H9 (cell line): ENCODE measurements around the gene GTF3C5. TPM values are rescaled to one million over a fixed set of nuclear protein-coding genes. Genes with fewer than 3 reads are reported as not detected.
"Not testable (repeated sequence)": the region's sequence is repeated elsewhere in the genome, so short reads cannot be mapped to it uniquely, and the experiment has no call there.

Experiments used
- DNase-seq: peaks from one replicate; pipeline ENCODE4 v3.0.0-alpha.2; 2017
- H2AFZ ChIP-seq: one replicate; pipeline ENCODE4 v1.6.1; 2013; ENCODE audit warnings: mild to moderate bottlenecking, low read length, control low read depth, moderate library complexity
- H2AK5ac ChIP-seq: 2 replicates; pipeline ENCODE4 v1.6.1; 2013; ENCODE audit warnings: low read length, control low read depth, mixed read lengths; ENCODE audit not compliant: insufficient read length
- H2BK120ac ChIP-seq: one replicate; pipeline ENCODE4 v1.6.1; 2013; ENCODE audit warnings: low read depth, mild to moderate bottlenecking, low read length, control low read depth, inconsistent platforms; ENCODE audit not compliant: poor library complexity, severe bottlenecking
- H2BK12ac ChIP-seq: 2 replicates; pipeline ENCODE4 v1.6.1; 2013; ENCODE audit warnings: low read length, control low read depth, mixed read lengths, low read depth; ENCODE audit not compliant: insufficient read length
- H2BK15ac ChIP-seq: 2 replicates; pipeline ENCODE4 v1.6.1; 2013; ENCODE audit warnings: low read depth, low read length, control low read depth
- H2BK20ac ChIP-seq: one replicate; pipeline ENCODE4 v1.6.1; 2013; ENCODE audit warnings: low read depth, mild to moderate bottlenecking, low read length, control low read depth, inconsistent platforms; ENCODE audit not compliant: poor library complexity, severe bottlenecking
- H2BK5ac ChIP-seq: 2 replicates; pipeline ENCODE4 v1.6.1; 2013; ENCODE audit warnings: low read length, control low read depth, mixed read lengths; ENCODE audit not compliant: insufficient read length
- H3K14ac ChIP-seq: 2 replicates; pipeline ENCODE4 v1.6.1; 2013; ENCODE audit warnings: low read length, control low read depth; ENCODE audit not compliant: insufficient read depth
- H3K18ac ChIP-seq: 2 replicates; pipeline ENCODE4 v1.6.1; 2013; ENCODE audit warnings: low read depth, mild to moderate bottlenecking, mixed read lengths, low read length, control low read depth; ENCODE audit not compliant: insufficient read length
- H3K23ac ChIP-seq: 2 replicates; pipeline ENCODE4 v1.6.1; 2013; ENCODE audit warnings: low read length, control low read depth, mixed read lengths, low read depth; ENCODE audit not compliant: insufficient read length
- H3K23me2 ChIP-seq: 2 replicates; pipeline ENCODE4 v1.6.1; 2013; ENCODE audit warnings: low read depth, mild to moderate bottlenecking, mixed read lengths, low read length, control low read depth; ENCODE audit not compliant: insufficient read length, poor library complexity, severe bottlenecking
- H3K27ac ChIP-seq: 2 replicates; pipeline ENCODE4 v1.5.1; 2013; ENCODE audit warnings: low read length, control low read depth, mixed read lengths, low read depth; ENCODE audit not compliant: insufficient read length
- H3K27me3 ChIP-seq: 2 replicates; pipeline ENCODE4 v1.6.1; 2013; ENCODE audit warnings: low read length, control low read depth, inconsistent platforms; ENCODE audit not compliant: insufficient read depth
- H3K4ac ChIP-seq: 2 replicates; pipeline ENCODE4 v1.6.1; 2013; ENCODE audit warnings: low read depth, mild to moderate bottlenecking, control low read depth, inconsistent platforms, low read length, moderate library complexity
- H3K4me1 ChIP-seq: 2 replicates; pipeline ENCODE4 v1.6.1; 2013; ENCODE audit warnings: low read length, control low read depth, inconsistent platforms; ENCODE audit not compliant: insufficient read depth
- H3K4me2 ChIP-seq: 2 replicates; pipeline ENCODE4 v1.6.1; 2013; ENCODE audit warnings: low read length, control low read depth, mixed read lengths; ENCODE audit not compliant: insufficient read length, insufficient read depth
- H3K56ac ChIP-seq: 2 replicates; pipeline ENCODE4 v1.6.1; 2013; ENCODE audit warnings: low read depth, mild to moderate bottlenecking, mixed read lengths, low read length, control low read depth; ENCODE audit not compliant: insufficient read length
- H3K79me1 ChIP-seq: 2 replicates; pipeline ENCODE4 v1.6.1; 2013; ENCODE audit warnings: low read depth, mild to moderate bottlenecking, moderate library complexity, low read length, control low read depth, inconsistent platforms; ENCODE audit not compliant: insufficient read depth, poor library complexity, severe bottlenecking
- H3K79me2 ChIP-seq: 2 replicates; pipeline ENCODE4 v1.6.1; 2013; ENCODE audit warnings: low read length, control low read depth, inconsistent platforms; ENCODE audit not compliant: insufficient read depth
- H3K9ac ChIP-seq: 2 replicates; pipeline ENCODE4 v1.6.1; 2013; ENCODE audit warnings: low read length, control low read depth, mixed read lengths; ENCODE audit not compliant: insufficient read length; ENCODE audit errors: extremely low read depth
- H3K9me3 ChIP-seq: one replicate; pipeline ENCODE4 v1.6.1; 2013; ENCODE audit warnings: low read depth, low read length, inconsistent platforms; ENCODE audit not compliant: control insufficient read depth
- H3T11ph ChIP-seq: one replicate; pipeline ENCODE4 v1.6.1; 2013; ENCODE audit warnings: mild to moderate bottlenecking, low read length, control low read depth, inconsistent platforms
- H4K20me1 ChIP-seq: one replicate; pipeline ENCODE4 v1.6.1; 2013; ENCODE audit not compliant: control insufficient read depth, insufficient read length, insufficient read depth
- H4K5ac ChIP-seq: 2 replicates; pipeline ENCODE4 v1.6.1; 2013; ENCODE audit warnings: low read depth, mild to moderate bottlenecking, mixed read lengths, low read length, control low read depth; ENCODE audit not compliant: insufficient read length
- H4K8ac ChIP-seq: replicated peaks from 2 replicates; pipeline ENCODE4 v1.6.1; 2013; ENCODE audit warnings: low read length, control low read depth, mixed read lengths, low read depth; ENCODE audit not compliant: insufficient read length
- H4K91ac ChIP-seq: 2 replicates; pipeline ENCODE4 v1.6.1; 2013; ENCODE audit warnings: low read depth, mild to moderate bottlenecking, moderate library complexity, mixed read lengths, low read length, control low read depth; ENCODE audit not compliant: insufficient read length
- H3K27ac Mint-ChIP-seq, 3 experiments: 2 replicates in 2 of 3; 3 replicates in 1 of 3; pipeline ENCODE4 v1.8.0; 2020 to 2021; ENCODE audit warnings: mixed read lengths in 3 of 3, mild to moderate bottlenecking in 1 of 3, moderate library complexity in 1 of 3
- H3K27me3 Mint-ChIP-seq: 2 replicates; pipeline ENCODE4 v1.8.0; 2021; ENCODE audit warnings: low read depth, mild to moderate bottlenecking, moderate library complexity, mixed read lengths
- H3K36me3 Mint-ChIP-seq, 3 experiments: 2 replicates in 2 of 3; 3 replicates in 1 of 3; pipeline ENCODE4 v1.8.0; 2020 to 2021; ENCODE audit warnings: low read depth in 3 of 3, mixed read lengths in 3 of 3; ENCODE audit not compliant: insufficient read depth in 1 of 3
- H3K4me1 Mint-ChIP-seq, 2 experiments: 2 replicates each; pipeline ENCODE4 v1.8.0; 2020; ENCODE audit warnings: mixed read lengths in 2 of 2
- H3K4me3 Mint-ChIP-seq, 2 experiments: 2 replicates in 1 of 2; 3 replicates in 1 of 2; pipeline ENCODE4 v1.8.0; 2020 to 2021; ENCODE audit warnings: mild to moderate bottlenecking in 2 of 2, mixed read lengths in 2 of 2, moderate library complexity in 1 of 2
- H3K9me3 Mint-ChIP-seq, 2 experiments: 2 replicates in 1 of 2; 3 replicates in 1 of 2; pipeline ENCODE4 v1.8.0; 2020; ENCODE audit warnings: mild to moderate bottlenecking in 2 of 2, mixed read lengths in 2 of 2, moderate library complexity in 1 of 2
- WGBS: extraction: QIAGEN DNeasy Blood & Tissue Kit; methylation state at CpG from one replicate; pipeline ENCODE4 v1.1.7; 2013; ENCODE audit warnings: missing lambda C conversion rate, low lambda C conversion rate, mixed read lengths; ENCODE audit not compliant: insufficient read length; ENCODE audit errors: extremely low coverage; 5-methylcytosine and 5-hydroxymethylcytosine counted together
- total RNA-seq: library from RNA; stranded (reverse); gene quantifications from 2 replicates; pipeline ENCODE4 v1.2.1, GENCODE V29; 2021

Gene GTF3C5
- total RNA-seq, 1 experiment from 2014 or later, result 88.9 TPM

DNA sequence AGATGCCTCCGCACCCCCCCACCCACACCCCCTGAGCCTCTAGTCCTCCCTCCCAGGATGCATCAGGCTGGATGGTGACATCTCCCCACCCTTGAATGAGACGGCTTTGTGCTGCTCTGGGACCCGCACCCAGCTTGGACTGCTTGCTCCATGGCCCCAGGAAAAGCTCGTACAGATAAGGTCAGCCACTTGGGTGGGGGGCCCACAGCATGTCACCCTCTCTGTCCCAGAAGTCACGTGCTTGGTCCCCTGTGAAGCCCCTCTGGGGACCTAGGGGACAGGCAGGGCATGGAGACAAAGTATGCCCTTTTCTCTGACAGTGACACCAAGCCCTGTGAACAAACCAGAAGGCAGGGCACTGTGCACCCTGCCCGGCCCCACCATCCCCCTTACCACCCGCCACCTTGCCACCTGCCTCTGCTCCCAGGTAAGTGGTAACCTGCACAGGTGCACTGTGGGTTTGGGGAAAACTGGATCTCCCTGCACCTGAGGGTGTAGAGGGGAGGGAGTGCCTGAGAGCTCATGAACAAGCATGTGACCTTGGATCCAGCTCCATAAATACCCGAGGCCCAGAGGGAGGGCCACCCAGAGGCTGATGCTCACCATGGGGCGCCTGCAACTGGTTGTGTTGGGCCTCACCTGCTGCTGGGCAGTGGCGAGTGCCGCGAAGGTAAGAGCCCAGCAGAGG is 51.3 kb downstream of the GTF3C5 start:
- not testable (repeated sequence) for H4K91ac ChIP-seq, H3K18ac ChIP-seq, H3K27me3 ChIP-seq, H3K4ac ChIP-seq, H3K27ac Mint-ChIP-seq, H4K8ac ChIP-seq, H2BK120ac ChIP-seq, H4K20me1 ChIP-seq, H3K23ac ChIP-seq, H3K56ac ChIP-seq, H4K5ac ChIP-seq, H2AK5ac ChIP-seq, H3K9me3 ChIP-seq, H3K4me2 ChIP-seq, H3K23me2 ChIP-seq, H2BK20ac ChIP-seq, H3K79me2 ChIP-seq, H2BK12ac ChIP-seq, H3K27ac ChIP-seq, H2AFZ ChIP-seq, H3K79me1 ChIP-seq, H3K36me3 Mint-ChIP-seq, H3K9ac ChIP-seq, H3T11ph ChIP-seq, H3K4me3 Mint-ChIP-seq, H3K9me3 Mint-ChIP-seq, H2BK5ac ChIP-seq, H3K14ac ChIP-seq, H2BK15ac ChIP-seq, H3K4me1 ChIP-seq
- DNase-seq, result peak; percentile 23
- H3K27me3 Mint-ChIP-seq, result peaks cover 10% of the 10 kb centered on the region
- H3K4me1 Mint-ChIP-seq, result peaks cover 13 to 15% of the 10 kb centered on the region in 2 experiments
- no CpG with 5 or more reads among the region's 12 CpGs for WGBS

DNA sequence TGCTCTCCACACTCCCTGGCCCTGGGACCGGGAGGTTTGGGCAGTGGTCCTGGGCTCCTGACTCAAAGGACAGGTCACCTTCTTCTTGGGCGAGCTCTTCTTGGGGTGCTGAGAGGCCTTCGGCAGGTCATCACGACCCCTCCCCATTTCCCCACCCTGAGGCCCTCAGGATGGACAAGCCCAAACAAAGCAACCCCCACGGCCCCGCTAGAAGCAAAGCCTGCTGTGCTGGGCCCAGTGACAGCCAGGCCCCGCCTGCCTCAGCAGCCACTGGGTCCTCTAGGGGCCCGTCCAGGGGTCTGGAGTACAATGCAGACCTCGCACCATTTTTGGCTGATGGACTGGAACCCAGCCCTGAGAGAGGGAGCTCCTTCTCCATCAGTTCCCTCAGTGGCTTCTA is 52.9 kb downstream of the GTF3C5 start:
- H3K4me3 Mint-ChIP-seq, H3K79me1 ChIP-seq, H4K91ac ChIP-seq, H3K23me2 ChIP-seq, H4K20me1 ChIP-seq, H3K23ac ChIP-seq, H3K56ac ChIP-seq, H2BK120ac ChIP-seq, H3K9me3 Mint-ChIP-seq, H2BK5ac ChIP-seq, H3K27me3 ChIP-seq, H3T11ph ChIP-seq, H2AFZ ChIP-seq, H3K18ac ChIP-seq, H3K4me1 ChIP-seq, H2AK5ac ChIP-seq, DNase-seq, H2BK15ac ChIP-seq, H4K8ac ChIP-seq, H3K9ac ChIP-seq, H3K4me2 ChIP-seq, H3K27ac ChIP-seq, H3K14ac ChIP-seq, H2BK20ac ChIP-seq, H3K4ac ChIP-seq, H3K79me2 ChIP-seq, H3K27ac Mint-ChIP-seq, H2BK12ac ChIP-seq, H4K5ac ChIP-seq, H3K9me3 ChIP-seq, H3K27me3 Mint-ChIP-seq, H3K36me3 Mint-ChIP-seq: not testable (repeated sequence)
- WGBS, result no CpG with 5 or more reads among the region's 9 CpGs
- peaks cover 13 to 15% of the 10 kb centered on the region in 2 experiments for H3K4me1 Mint-ChIP-seq
